Neuronal stem cell (in vitro differentiated cells): ENCODE measurements around the gene NKIRAS1.
"Not testable (repeated sequence)": the region's sequence is repeated elsewhere in the genome, so short reads cannot be mapped to it uniquely, and the experiment has no call there.

Source experiments
- DNase-seq: peaks from one replicate; pipeline ENCODE4 v3.0.0-alpha.2; 2013; ENCODE audit warnings: low spot score
- H2AFZ ChIP-seq: one replicate; pipeline ENCODE4 v1.6.1; 2013; ENCODE audit warnings: mild to moderate bottlenecking, low read length, inconsistent platforms
- H2AK5ac ChIP-seq: 2 replicates; pipeline ENCODE4 v1.6.1; 2013; ENCODE audit warnings: low read depth, mild to moderate bottlenecking, inconsistent platforms, low read length, moderate library complexity, mixed read lengths
- H2BK120ac ChIP-seq: 2 replicates; pipeline ENCODE4 v1.6.1; 2013; ENCODE audit warnings: low read depth, mild to moderate bottlenecking, inconsistent platforms, low read length, moderate library complexity, mixed read lengths
- H2BK12ac ChIP-seq: one replicate; pipeline ENCODE4 v1.6.1; 2013; ENCODE audit warnings: low read length, inconsistent platforms
- H2BK15ac ChIP-seq: 2 replicates; pipeline ENCODE4 v1.6.1; 2013; ENCODE audit warnings: mild to moderate bottlenecking, low read length, inconsistent platforms, mixed read lengths
- H2BK5ac ChIP-seq: one replicate; pipeline ENCODE4 v1.6.1; 2013; ENCODE audit warnings: inconsistent platforms, mild to moderate bottlenecking, low read length, moderate library complexity
- H3K14ac ChIP-seq: one replicate; pipeline ENCODE4 v1.6.1; 2013; ENCODE audit warnings: low read length, inconsistent platforms
- H3K18ac ChIP-seq: 2 replicates; pipeline ENCODE4 v1.6.1; 2013; ENCODE audit warnings: low read length, inconsistent platforms
- H3K23ac ChIP-seq: 2 replicates; pipeline ENCODE4 v1.6.1; 2013; ENCODE audit warnings: low read depth, mild to moderate bottlenecking, mixed read lengths, low read length, inconsistent platforms; ENCODE audit not compliant: poor library complexity
- H3K27ac ChIP-seq: replicated peaks from 3 replicates; pipeline ENCODE4 v1.5.1; 2013; ENCODE audit warnings: low read length, inconsistent platforms
- H3K27me3 ChIP-seq, 3 experiments: 2 replicates each; pipeline ENCODE4 v1.6.1; 2013; ENCODE audit warnings: low read length in 3 of 3, mild to moderate bottlenecking in 2 of 3, inconsistent platforms in 1 of 3, low read depth in 1 of 3, mixed read lengths in 1 of 3, moderate library complexity in 1 of 3; ENCODE audit not compliant: control insufficient read depth in 3 of 3, insufficient read depth in 3 of 3
- H3K36me3 ChIP-seq, 2 donors: replicated peaks in 1 of 2; 2 replicates each; pipeline ENCODE4 v1.6.1; 2013; ENCODE audit warnings: low read length in 2 of 2; ENCODE audit not compliant: control insufficient read depth in 2 of 2, insufficient read depth in 2 of 2
- H3K4ac ChIP-seq: 2 replicates; pipeline ENCODE4 v1.6.1; 2013; ENCODE audit warnings: inconsistent platforms, mild to moderate bottlenecking, low read length, moderate library complexity
- H3K4me1 ChIP-seq, 2 donors: 1 replicate in 1 of 2; 2 replicates in 1 of 2; pipeline ENCODE4 v1.6.1; 2013; ENCODE audit warnings: low read length in 2 of 2, low read depth in 1 of 2; ENCODE audit not compliant: control insufficient read depth in 2 of 2, insufficient read depth in 1 of 2
- H3K4me2 ChIP-seq: one replicate; pipeline ENCODE4 v1.6.1; 2013; ENCODE audit warnings: mild to moderate bottlenecking, low read length, inconsistent platforms; ENCODE audit not compliant: insufficient read depth, poor library complexity, severe bottlenecking
- H3K4me3 ChIP-seq, 2 donors: 2 replicates each; pipeline ENCODE4 v1.5.1; 2013; ENCODE audit warnings: low read length in 2 of 2, mild to moderate bottlenecking in 2 of 2, inconsistent platforms in 1 of 2, moderate library complexity in 1 of 2
- H3K79me1 ChIP-seq: one replicate; pipeline ENCODE4 v1.6.1; 2013; ENCODE audit warnings: low read depth, mild to moderate bottlenecking, inconsistent platforms, low read length, moderate library complexity
- H3K9ac ChIP-seq: one replicate; pipeline ENCODE4 v1.6.1; 2013; ENCODE audit warnings: mild to moderate bottlenecking, low read depth, low read length, inconsistent platforms; ENCODE audit not compliant: poor library complexity
- H3K9me3 ChIP-seq, 2 donors: replicated peaks in 1 of 2; 2 replicates each; pipeline versions ENCODE3 to v1.6.1; 2013; ENCODE audit warnings: low read length in 2 of 2, mild to moderate bottlenecking in 2 of 2, inconsistent platforms in 1 of 2, low read depth in 1 of 2, mixed read lengths in 1 of 2, moderate library complexity in 1 of 2; ENCODE audit not compliant: control insufficient read depth in 2 of 2, insufficient read depth in 1 of 2
- H4K8ac ChIP-seq: one replicate; pipeline ENCODE4 v1.6.1; 2013; ENCODE audit warnings: low read depth, mild to moderate bottlenecking, inconsistent platforms, low read length, moderate library complexity
- H4K91ac ChIP-seq: one replicate; pipeline ENCODE4 v1.6.1; 2013; ENCODE audit warnings: low read length, low read depth, mild to moderate bottlenecking, inconsistent platforms; ENCODE audit not compliant: poor library complexity
- WGBS, 2 donors: extraction: QIAGEN DNeasy Blood & Tissue Kit; methylation state at CpG; one replicate each; pipeline ENCODE4 v1.1.7; 2013; ENCODE audit warnings: missing lambda C conversion rate in 2 of 2, mixed read lengths in 1 of 2; ENCODE audit not compliant: insufficient read length in 2 of 2, insufficient replicate concordance in 1 of 2; ENCODE audit errors: extremely low coverage in 2 of 2; 5-methylcytosine and 5-hydroxymethylcytosine counted together

The NKIRAS1 gene

GRCh38 chr3:23859012-23859743 lies 57.6 kb downstream of the NKIRAS1 start:
- Histone ChIP-seq H3K36me3 (peaks cover 4 to 8% of the 10 kb centered on the region in 2 donors), H2BK5ac (no peak overlapping the region), H3K23ac (no peak overlapping the region), H3K27me3 (no peaks in the 10 kb centered on the region), H3K4me2 (no peak overlapping the region), H4K8ac (no peak overlapping the region), H3K27ac (no peak overlapping the region), H3K9me3 (peaks cover 0 to 3% of the 10 kb centered on the region in 2 donors), H3K4ac (no peak overlapping the region), H2BK12ac (no peak overlapping the region), H2AFZ (no peak overlapping the region), H4K91ac (no peak overlapping the region), H3K18ac (no peak overlapping the region), H3K79me1 (peaks cover 3% of the 10 kb centered on the region), H2BK120ac (no peak overlapping the region), H2AK5ac (no peak overlapping the region), H3K4me1 (peaks cover 3 to 6% of the 10 kb centered on the region in 2 donors), H3K14ac (no peak overlapping the region), H3K9ac (no peak overlapping the region), H2BK15ac (no peak overlapping the region), H3K4me3 (no peak overlapping the region)
- WGBS, 2 donors = no CpG with 5 or more reads among the region's 1 CpG
- DNase-seq = no peak

- Histone ChIP-seq H3K23ac (no peak overlapping the region), H3K18ac (no peak overlapping the region), H2AK5ac (no peak overlapping the region), H3K4me3 (no peak overlapping the region), H3K9me3 (peaks cover 3 to 14% of the 10 kb centered on the region in 2 donors), H2AFZ (no peak overlapping the region), H3K79me1 (peaks cover 5% of the 10 kb centered on the region), H2BK120ac (no peak overlapping the region), H4K91ac (no peak overlapping the region), H3K4ac (no peak overlapping the region), H2BK15ac (no peak overlapping the region), H3K14ac (no peak overlapping the region), H3K4me2 (no peak overlapping the region), H3K27ac (no peak overlapping the region), H3K9ac (no peak overlapping the region), H2BK5ac (no peak overlapping the region), H3K27me3 (no peaks in the 10 kb centered on the region), H4K8ac (no peak overlapping the region), H2BK12ac (no peak overlapping the region), H3K4me1 (peaks cover 0 to 3% of the 10 kb centered on the region in 2 donors), H3K36me3 (peaks cover 6 to 8% of the 10 kb centered on the region in 2 donors)
- WGBS, 2 donors = no CpG with 5 or more reads among the region's 3 CpGs
- DNase-seq = no peak
Observed at GRCh38 chr3:23856286-23856685, 60.5 kb downstream of the NKIRAS1 start.

GRCh38 chr3:23849462-23849861 lies 67.3 kb downstream of the NKIRAS1 start:
- not testable (repeated sequence) for H2BK5ac ChIP-seq, H3K27me3 ChIP-seq, H3K36me3 ChIP-seq, H3K4me2 ChIP-seq, H4K91ac ChIP-seq, H3K18ac ChIP-seq, DNase-seq, H3K79me1 ChIP-seq, H2AFZ ChIP-seq, H2BK15ac ChIP-seq, H3K4me1 ChIP-seq, H2BK12ac ChIP-seq, H4K8ac ChIP-seq, H3K9ac ChIP-seq, H2BK120ac ChIP-seq, H3K27ac ChIP-seq, H2AK5ac ChIP-seq, H3K4ac ChIP-seq, H3K14ac ChIP-seq, H3K23ac ChIP-seq, H3K4me3 ChIP-seq
- WGBS, 2 donors = no CpG with 5 or more reads among the region's 2 CpGs
- H3K9me3 ChIP-seq = peaks cover 4 to 19% of the 10 kb centered on the region in 2 donors

- Histone ChIP-seq H3K36me3 (peaks cover 2 to 3% of the 10 kb centered on the region in 2 donors), H3K79me1 (peaks cover 5% of the 10 kb centered on the region), H3K27me3 (no peaks in the 10 kb centered on the region), H2BK5ac (no peak overlapping the region), H3K9ac (no peak overlapping the region), H4K8ac (no peak overlapping the region), H3K14ac (no peak overlapping the region), H4K91ac (no peak overlapping the region), H3K4me2 (no peak overlapping the region), H3K9me3 (peaks cover 1 to 3% of the 10 kb centered on the region in 2 donors), H3K4ac (no peak overlapping the region), H3K27ac (no peak overlapping the region), H3K4me1 (peaks cover 0 to 4% of the 10 kb centered on the region in 2 donors), H3K4me3 (no peak overlapping the region), H2BK15ac (no peak overlapping the region), H2BK120ac (no peak overlapping the region), H2BK12ac (no peak overlapping the region), H2AFZ (no peak overlapping the region), H3K18ac (no peak overlapping the region), H3K23ac (no peak overlapping the region), H2AK5ac (no peak overlapping the region)
- no CpG with 5 or more reads among the region's 5 CpGs for WGBS, 2 donors
- DNase-seq = no peak
Observed at GRCh38 chr3:23845326-23846216, 71.2 kb downstream of the NKIRAS1 start.
